ENCODE measurements around the gene TOM1.

Gene TOM1

GRCh38 chr22:35397095-35397904 is 97.6 kb downstream of the TOM1 start:
- no peak for DNase-seq (ENCODE audit: low read depth)

Measured in T-helper 22 cell (primary cell).